Measurements from ENCODE around the gene EIF3J.

Gene EIF3J

GRCh38 chr15:44595656-44596510, 58.9 kb downstream of the EIF3J start:
- no peak for DNase-seq (ENCODE audit: low read depth)

- DNase-seq (ENCODE audit: low read depth), result no peak
Measured at GRCh38 chr15:44596511-44597010, 59.6 kb downstream of the EIF3J start.

- DNase-seq (ENCODE audit: low read depth), result no peak
Measured at GRCh38 chr15:44598066-44598465, 61.1 kb downstream of the EIF3J start.

- DNase-seq (ENCODE audit: low read depth), result no peak
Measured at GRCh38 chr15:44598892-44599291, 61.9 kb downstream of the EIF3J start.

GRCh38 chr15:44603126-44603525, 66.2 kb downstream of the EIF3J start:
- DNase-seq (ENCODE audit: low read depth), result no peak

- no peak for DNase-seq (ENCODE audit: low read depth)
Measured at GRCh38 chr15:44606740-44607139, 69.8 kb downstream of the EIF3J start.
